ENCODE measurements around the gene TECPR1. TPM values are rescaled to one million over a fixed set of nuclear protein-coding genes. Genes with fewer than 3 reads are reported as not detected.

Gene TECPR1
- polyA plus RNA-seq, 4 donors: 9.2 to 20.6 (median 12.7) TPM

GRCh38 chr7:98257701-98258100 is 5.7 kb upstream of the TECPR1 start:
- Histone ChIP-seq H3K36me3 (ENCODE audit: control insufficient read depth in 3 of 3, insufficient read depth in 2 of 3, low read depth in 1 of 3, low read length in 3 of 3) (peaks cover 4 to 21% (median 7%) of the 10 kb centered on the region in 3 donors), H3K27me3 (ENCODE audit: control insufficient read depth in 3 of 3, insufficient read depth in 3 of 3, low read length in 3 of 3) (no peaks in the 10 kb centered on the region), H3K9me3 (ENCODE audit: control insufficient read depth in 2 of 2, insufficient read depth in 1 of 2, low read depth in 1 of 2, low read length in 1 of 2) (no peaks in the 10 kb centered on the region), H3K4me1 (ENCODE audit: control insufficient read depth in 3 of 3, insufficient read depth in 2 of 3, low read depth in 1 of 3, low read length in 2 of 3) (peaks cover 0 to 8% (median 0%) of the 10 kb centered on the region in 3 donors), H3K4me3 (ENCODE audit: low read depth in 1 of 3, low read length in 3 of 3) (no peak overlapping the region), H3K27ac (ENCODE audit: low read depth in 1 of 3, low read length in 2 of 3) (no peak overlapping the region)
- no peak for DNase-seq
- WGBS, 3 donors: 92 to 95% (median 94%) methylated on average over 6 of the region's 6 CpGs
- no peak for FAIRE-seq

GRCh38 chr7:98256431-98256830 is 4.4 kb upstream of the TECPR1 start:
- 92 to 96% (median 93%) methylated on average over 7 of the region's 7 CpGs for WGBS, 3 donors
- Histone ChIP-seq H3K36me3 (ENCODE audit: control insufficient read depth in 3 of 3, insufficient read depth in 2 of 3, low read depth in 1 of 3, low read length in 3 of 3) (peaks cover 4 to 17% (median 7%) of the 10 kb centered on the region in 3 donors), H3K27ac (ENCODE audit: low read depth in 1 of 3, low read length in 2 of 3) (no peak overlapping the region), H3K4me3 (ENCODE audit: low read depth in 1 of 3, low read length in 3 of 3) (no peak overlapping the region), H3K9me3 (ENCODE audit: control insufficient read depth in 2 of 2, insufficient read depth in 1 of 2, low read depth in 1 of 2, low read length in 1 of 2) (no peaks in the 10 kb centered on the region), H3K27me3 (ENCODE audit: control insufficient read depth in 3 of 3, insufficient read depth in 3 of 3, low read length in 3 of 3) (no peaks in the 10 kb centered on the region), H3K4me1 (ENCODE audit: control insufficient read depth in 3 of 3, insufficient read depth in 2 of 3, low read depth in 1 of 3, low read length in 2 of 3) (peaks cover 0 to 9% (median 0%) of the 10 kb centered on the region in 3 donors)
- no peak for FAIRE-seq
- no peak for DNase-seq

GRCh38 chr7:98254951-98255610 is 3.0 kb upstream of the TECPR1 start:
- Histone ChIP-seq H3K27me3 (ENCODE audit: control insufficient read depth in 3 of 3, insufficient read depth in 3 of 3, low read length in 3 of 3) (no peaks in the 10 kb centered on the region), H3K27ac (ENCODE audit: low read depth in 1 of 3, low read length in 2 of 3) (no peak overlapping the region), H3K4me3 (ENCODE audit: low read depth in 1 of 3, low read length in 3 of 3) (no peak overlapping the region), H3K4me1 (ENCODE audit: control insufficient read depth in 3 of 3, insufficient read depth in 2 of 3, low read depth in 1 of 3, low read length in 2 of 3) (peaks cover 0 to 22% (median 2%) of the 10 kb centered on the region in 3 donors), H3K36me3 (ENCODE audit: control insufficient read depth in 3 of 3, insufficient read depth in 2 of 3, low read depth in 1 of 3, low read length in 3 of 3) (peaks cover 4 to 12% (median 4%) of the 10 kb centered on the region in 3 donors), H3K9me3 (ENCODE audit: control insufficient read depth in 2 of 2, insufficient read depth in 1 of 2, low read depth in 1 of 2, low read length in 1 of 2) (no peaks in the 10 kb centered on the region)
- FAIRE-seq: no peak
- no peak for DNase-seq
- 80 to 83% (median 82%) methylated on average over 11 of the region's 11 CpGs for WGBS, 3 donors

- no peak overlapping the region for H3K27ac ChIP-seq (ENCODE audit: low read depth in 1 of 3, low read length in 2 of 3)
- DNase-seq (no peak), FAIRE-seq (no peak)
- WGBS, 3 donors: 83 to 93% (median 92%) methylated on average over 4 of the region's 4 CpGs
- peaks cover 4 to 12% (median 4%) of the 10 kb centered on the region in 3 donors for H3K36me3 ChIP-seq (ENCODE audit: control insufficient read depth in 3 of 3, insufficient read depth in 2 of 3, low read depth in 1 of 3, low read length in 3 of 3)
- no peaks in the 10 kb centered on the region for H3K9me3 ChIP-seq (ENCODE audit: control insufficient read depth in 2 of 2, insufficient read depth in 1 of 2, low read depth in 1 of 2, low read length in 1 of 2)
- H3K4me1 ChIP-seq (ENCODE audit: control insufficient read depth in 3 of 3, insufficient read depth in 2 of 3, low read depth in 1 of 3, low read length in 2 of 3): peaks cover 0 to 22% (median 5%) of the 10 kb centered on the region in 3 donors
- no peak overlapping the region for H3K4me3 ChIP-seq (ENCODE audit: low read depth in 1 of 3, low read length in 3 of 3)
- no peaks in the 10 kb centered on the region for H3K27me3 ChIP-seq (ENCODE audit: control insufficient read depth in 3 of 3, insufficient read depth in 3 of 3, low read length in 3 of 3)
Measured at GRCh38 chr7:98254516-98254915, 2.5 kb upstream of the TECPR1 start.

GRCh38 chr7:98252425-98253054 is 508 bp upstream of the TECPR1 start:
- H3K27me3 ChIP-seq (ENCODE audit: control insufficient read depth in 3 of 3, insufficient read depth in 3 of 3, low read length in 3 of 3): no peaks in the 10 kb centered on the region
- H3K4me3 ChIP-seq (ENCODE audit: low read depth in 1 of 3, low read length in 3 of 3): peak overlapping the region; percentile 72 to 90 (median 87)
- H3K36me3 ChIP-seq (ENCODE audit: control insufficient read depth in 3 of 3, insufficient read depth in 2 of 3, low read depth in 1 of 3, low read length in 3 of 3): peaks cover 4 to 17% (median 4%) of the 10 kb centered on the region in 3 donors
- DNase-seq (no peak), FAIRE-seq (no peak)
- H3K9me3 ChIP-seq (ENCODE audit: control insufficient read depth in 2 of 2, insufficient read depth in 1 of 2, low read depth in 1 of 2, low read length in 1 of 2): no peaks in the 10 kb centered on the region
- H3K4me1 ChIP-seq (ENCODE audit: control insufficient read depth in 3 of 3, insufficient read depth in 2 of 3, low read depth in 1 of 3, low read length in 2 of 3): peaks cover 0 to 22% (median 9%) of the 10 kb centered on the region in 3 donors
- 22 to 24% (median 24%) methylated on average over 26 to 32 of the region's 32 CpGs for WGBS, 3 donors
- peak overlapping the region; percentile 74 to 96 (median 84) for H3K27ac ChIP-seq (ENCODE audit: low read depth in 1 of 3, low read length in 2 of 3)

- Histone ChIP-seq H3K4me1 (ENCODE audit: control insufficient read depth in 3 of 3, insufficient read depth in 2 of 3, low read depth in 1 of 3, low read length in 2 of 3) (peaks cover 0 to 22% (median 9%) of the 10 kb centered on the region in 3 donors), H3K4me3 (ENCODE audit: low read depth in 1 of 3, low read length in 3 of 3) (peak overlapping the region; percentile 81 to 90 (median 87)), H3K9me3 (ENCODE audit: control insufficient read depth in 2 of 2, insufficient read depth in 1 of 2, low read depth in 1 of 2, low read length in 1 of 2) (no peaks in the 10 kb centered on the region), H3K27me3 (ENCODE audit: control insufficient read depth in 3 of 3, insufficient read depth in 3 of 3, low read length in 3 of 3) (no peaks in the 10 kb centered on the region), H3K27ac (ENCODE audit: low read depth in 1 of 3, low read length in 2 of 3) (peak overlapping the region; percentile 74 to 96 (median 96)), H3K36me3 (ENCODE audit: control insufficient read depth in 3 of 3, insufficient read depth in 2 of 3, low read depth in 1 of 3, low read length in 3 of 3) (peaks cover 0 to 16% (median 2%) of the 10 kb centered on the region in 3 donors)
- no peak for FAIRE-seq
- no peak for DNase-seq
- WGBS, 3 donors: 2 to 15% (median 5%) methylated on average over 9 of the region's 9 CpGs
Measured at GRCh38 chr7:98251231-98251600, 816 bp downstream of the TECPR1 start.

GRCh38 chr7:98250789-98251188 is 1.2 kb downstream of the TECPR1 start:
- H3K4me1 ChIP-seq (ENCODE audit: control insufficient read depth in 3 of 3, insufficient read depth in 2 of 3, low read depth in 1 of 3, low read length in 2 of 3): peaks cover 0 to 22% (median 9%) of the 10 kb centered on the region in 3 donors
- 24 to 36% (median 25%) methylated on average over 3 of the region's 3 CpGs for WGBS, 3 donors
- H3K27me3 ChIP-seq (ENCODE audit: control insufficient read depth in 3 of 3, insufficient read depth in 3 of 3, low read length in 3 of 3): no peaks in the 10 kb centered on the region
- H3K4me3 ChIP-seq (ENCODE audit: low read depth in 1 of 3, low read length in 3 of 3): peak overlapping the region in 1 of 3 donors; percentile 90
- DNase-seq (peak; percentile 17 to 28), FAIRE-seq (no peak)
- H3K27ac ChIP-seq (ENCODE audit: low read depth in 1 of 3, low read length in 2 of 3): peak overlapping the region; percentile 74 to 96 (median 96)
- no peaks in the 10 kb centered on the region for H3K9me3 ChIP-seq (ENCODE audit: control insufficient read depth in 2 of 2, insufficient read depth in 1 of 2, low read depth in 1 of 2, low read length in 1 of 2)
- H3K36me3 ChIP-seq (ENCODE audit: control insufficient read depth in 3 of 3, insufficient read depth in 2 of 3, low read depth in 1 of 3, low read length in 3 of 3): peaks cover 0 to 17% (median 2%) of the 10 kb centered on the region in 3 donors

GRCh38 chr7:98249106-98249505 is 2.9 kb downstream of the TECPR1 start:
- DNase-seq (no peak), FAIRE-seq (no peak)
- Histone ChIP-seq H3K27me3 (ENCODE audit: control insufficient read depth in 3 of 3, insufficient read depth in 3 of 3, low read length in 3 of 3) (no peaks in the 10 kb centered on the region), H3K9me3 (ENCODE audit: control insufficient read depth in 2 of 2, insufficient read depth in 1 of 2, low read depth in 1 of 2, low read length in 1 of 2) (no peaks in the 10 kb centered on the region), H3K4me3 (ENCODE audit: low read depth in 1 of 3, low read length in 3 of 3) (no peak overlapping the region), H3K27ac (ENCODE audit: low read depth in 1 of 3, low read length in 2 of 3) (peak overlapping the region in 1 of 3 donors; percentile 56), H3K4me1 (ENCODE audit: control insufficient read depth in 3 of 3, insufficient read depth in 2 of 3, low read depth in 1 of 3, low read length in 2 of 3) (peaks cover 0 to 22% (median 9%) of the 10 kb centered on the region in 3 donors), H3K36me3 (ENCODE audit: control insufficient read depth in 3 of 3, insufficient read depth in 2 of 3, low read depth in 1 of 3, low read length in 3 of 3) (peaks cover 0 to 32% (median 0%) of the 10 kb centered on the region in 3 donors)
- 68 to 94% (median 88%) methylated on average over 5 to 6 of the region's 6 CpGs for WGBS, 3 donors
